Activated CD4-positive, alpha-beta T cell treated with anti-CD3 and anti-CD28 coated beads, Interleukin-2, amount 50 U/mL, for 1 hour (primary cell): ENCODE measurements around the gene LRRC31.

ENCODE experiments used
- DNase-seq: peaks from one replicate; pipeline ENCODE4 v3.0.0-alpha.2; 2020

The LRRC31 gene

GRCh38 chr3:169861871-169862270, 7.9 kb downstream of the LRRC31 start:
- no peak for DNase-seq

GRCh38 chr3:169857811-169858210, 11.9 kb downstream of the LRRC31 start:
- DNase-seq: no peak

DNA sequence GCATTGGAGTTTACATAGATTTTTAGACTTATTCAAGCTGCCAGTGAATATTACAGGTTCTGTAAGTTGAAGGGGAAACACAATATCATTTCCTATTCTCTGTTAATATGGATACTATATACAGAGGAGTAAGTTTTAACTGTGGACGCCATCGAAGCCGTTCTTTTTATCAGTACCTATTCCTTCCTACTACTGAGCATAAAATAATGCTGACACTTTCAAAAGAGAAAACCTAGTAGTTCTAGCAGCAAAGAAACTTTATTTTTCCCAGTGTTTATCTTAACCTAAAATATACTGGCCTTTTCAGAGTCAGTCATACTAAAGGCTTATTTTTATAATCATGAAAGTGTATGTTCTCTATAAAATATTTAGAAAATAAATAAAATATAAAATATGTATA, 14.2 kb downstream of the LRRC31 start:
- no peak for DNase-seq

DNA sequence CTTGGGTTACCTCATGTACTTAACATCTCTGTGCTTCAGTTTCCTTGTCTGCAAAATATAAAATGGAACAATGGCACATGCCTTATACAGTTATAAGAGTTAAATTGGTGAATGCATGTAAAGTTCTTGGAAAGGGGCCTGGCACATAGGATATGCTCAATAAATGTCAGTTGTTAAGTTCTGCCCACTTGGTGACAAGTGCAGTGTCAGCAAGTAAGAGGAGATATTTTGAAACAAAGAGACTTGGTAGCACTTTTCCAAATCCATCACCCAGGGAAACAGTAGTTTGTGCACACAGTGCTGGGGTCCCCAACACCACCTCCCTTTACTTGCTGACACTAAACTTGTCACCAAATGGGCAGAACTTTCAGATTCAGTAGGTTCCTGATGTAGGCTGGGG, 19.1 kb downstream of the LRRC31 start:
- no peak for DNase-seq

GRCh38 chr3:169848741-169849140, 21.0 kb downstream of the LRRC31 start:
- no peak for DNase-seq

DNA sequence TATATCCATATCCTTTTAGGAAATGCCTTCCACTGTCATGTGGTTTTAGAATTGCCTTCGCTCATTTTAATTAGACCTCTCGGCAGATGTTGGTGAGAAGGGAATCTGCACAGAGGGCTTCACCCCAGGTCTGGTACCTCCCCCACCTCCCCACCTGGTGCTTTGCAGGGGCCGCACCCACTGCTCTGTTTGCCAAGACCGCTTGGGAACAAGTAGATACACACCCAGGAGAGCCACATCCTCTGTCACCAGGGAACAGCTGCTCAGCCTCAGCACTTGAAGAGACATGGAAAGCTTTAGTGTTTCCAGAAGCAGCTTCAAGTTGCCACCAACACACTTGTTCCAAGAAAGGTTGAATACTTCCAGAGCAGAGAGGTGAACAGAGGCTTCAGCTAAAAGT, 21.8 kb downstream of the LRRC31 start:
- DNase-seq: no peak

GRCh38 chr3:169846458-169847193, 23.1 kb downstream of the LRRC31 start:
- no peak for DNase-seq

GRCh38 chr3:169842960-169843359, 26.8 kb downstream of the LRRC31 start:
- no peak for DNase-seq

- DNase-seq: no peak
These were observed 28.6 kb downstream of the LRRC31 start for GRCh38 chr3:169841171-169841570.

DNA sequence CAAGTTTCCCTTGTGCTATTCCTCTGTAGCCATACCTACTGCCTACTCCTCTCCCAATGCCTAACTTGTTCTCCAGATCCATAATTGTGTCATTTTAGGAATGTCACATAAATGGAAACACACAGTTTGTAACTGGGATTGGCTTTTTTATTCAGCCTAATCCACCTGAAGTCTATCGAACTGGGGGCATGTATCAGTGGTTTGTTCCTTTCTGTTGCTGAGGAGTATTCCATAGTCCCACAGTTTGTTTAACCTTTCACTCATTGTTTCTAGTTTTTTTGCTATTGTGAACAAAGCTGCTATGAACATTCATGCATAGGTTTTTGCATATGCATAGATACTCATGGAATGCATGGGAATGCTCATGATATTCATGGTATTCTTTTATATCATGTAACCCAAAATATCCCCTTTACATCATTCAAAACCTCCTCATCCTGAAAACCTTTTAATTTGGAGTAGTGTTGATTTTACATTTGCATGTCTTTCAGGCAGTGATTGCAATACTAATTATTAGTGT, 31.2 kb downstream of the LRRC31 start:
- no peak for DNase-seq

DNA sequence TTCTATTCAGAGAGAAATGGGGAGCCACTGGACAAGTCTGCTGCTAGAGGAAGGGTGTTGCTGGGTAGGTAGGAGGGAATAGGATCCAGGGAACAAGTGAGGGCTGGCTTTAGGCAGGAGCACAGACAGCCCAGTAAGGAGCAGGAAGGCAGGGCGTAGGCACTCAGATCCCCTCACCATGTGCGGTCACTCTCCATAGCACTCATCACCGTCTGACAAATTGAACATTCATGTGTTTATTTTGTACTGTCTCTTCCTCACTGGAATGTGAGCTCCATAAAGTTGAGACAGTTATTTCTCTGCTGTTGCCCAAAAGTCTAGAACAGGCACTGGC, 32.8 kb downstream of the LRRC31 start:
- DNase-seq: no peak

GRCh38 chr3:169836078-169836941, 33.4 kb downstream of the LRRC31 start:
- no peak for DNase-seq

GRCh38 chr3:169835533-169835932, 34.2 kb downstream of the LRRC31 start:
- no peak for DNase-seq

- no peak for DNase-seq
These were observed 42.0 kb downstream of the LRRC31 start for GRCh38 chr3:169827712-169828111.

DNA sequence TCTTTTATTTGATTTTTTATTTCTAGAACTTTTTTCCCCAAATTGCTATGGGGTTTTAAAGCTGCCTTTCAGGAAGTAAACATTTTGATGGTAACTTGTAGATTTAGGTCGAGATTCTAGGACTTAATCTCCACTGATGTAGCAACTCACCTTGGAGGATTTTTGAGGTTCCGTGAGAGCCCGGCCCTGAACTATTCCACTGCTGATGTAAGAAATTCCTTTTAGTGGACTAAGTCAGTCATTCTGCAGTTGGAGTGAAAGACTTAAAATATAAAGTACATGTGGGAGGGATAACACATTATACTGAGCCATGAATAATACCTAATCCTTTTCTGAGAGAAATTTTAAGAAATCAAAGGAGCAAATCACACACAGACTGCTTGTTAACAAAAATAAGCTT, 44.4 kb downstream of the LRRC31 start:
- no peak for DNase-seq

DNA sequence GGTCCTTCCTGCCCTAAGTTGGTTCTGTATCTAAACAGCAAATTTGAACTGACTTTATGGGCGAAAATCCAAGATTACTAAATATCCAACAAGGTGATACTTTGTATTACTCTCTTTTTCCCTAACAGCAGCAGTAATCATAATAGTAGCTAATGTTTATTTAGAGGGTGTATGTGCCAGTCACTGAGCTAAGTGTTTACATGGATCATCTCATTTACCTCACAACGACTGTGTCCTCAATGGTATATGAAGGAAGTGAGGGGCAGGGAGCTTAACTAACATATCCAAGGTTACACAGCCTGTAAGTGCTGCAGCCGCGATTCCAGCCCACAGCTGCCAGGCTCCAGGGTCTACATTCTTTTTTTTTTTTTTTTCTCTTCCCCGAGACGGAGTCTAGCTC, 46.8 kb downstream of the LRRC31 start:
- no peak for DNase-seq

GRCh38 chr3:169822540-169822939, 47.2 kb downstream of the LRRC31 start:
- no peak for DNase-seq

DNA sequence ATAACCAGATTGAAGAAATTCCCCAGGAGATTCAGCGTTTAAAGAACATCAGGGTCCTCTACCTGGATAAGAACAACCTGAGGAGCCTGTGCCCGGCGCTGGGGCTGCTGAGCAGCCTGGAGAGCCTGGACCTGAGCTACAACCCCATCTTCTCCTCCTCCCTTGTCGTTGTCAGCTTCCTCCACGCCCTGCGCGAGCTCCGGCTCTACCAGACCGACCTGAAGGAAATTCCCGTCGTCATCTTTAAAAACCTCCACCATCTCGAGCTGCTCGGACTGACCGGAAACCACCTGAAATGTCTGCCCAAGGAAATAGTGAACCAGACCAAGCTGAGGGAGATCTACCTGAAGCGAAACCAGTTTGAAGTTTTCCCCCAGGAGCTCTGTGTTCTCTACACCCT, 47.6 kb downstream of the LRRC31 start:
- DNase-seq: no peak

DNA sequence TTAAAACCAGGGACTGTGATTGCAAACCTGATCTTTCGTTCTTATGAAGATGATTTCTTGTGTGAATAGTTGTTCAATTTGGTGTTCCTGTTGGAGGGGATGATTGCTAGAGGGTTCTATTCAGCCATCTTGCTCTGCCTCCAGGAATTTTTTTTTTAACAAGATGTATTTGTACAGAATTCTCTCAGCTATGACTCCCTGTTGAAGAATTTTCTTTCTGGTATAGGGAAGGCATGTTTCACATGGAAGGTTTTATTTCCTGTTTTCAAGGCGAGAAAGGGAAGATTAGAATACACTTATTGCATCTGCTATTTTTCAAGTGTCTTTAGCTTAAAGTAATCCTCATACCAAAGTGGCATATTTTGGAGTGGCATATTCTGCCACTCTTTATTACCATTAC, 51.4 kb downstream of the LRRC31 start:
- DNase-seq: no peak

- no peak for DNase-seq
These were observed 54.1 kb downstream of the LRRC31 start for GRCh38 chr3:169815590-169816150.

- DNase-seq: peak; percentile 64
These were observed 55.8 kb downstream of the LRRC31 start for GRCh38 chr3:169813757-169814517.

- no peak for DNase-seq
These were observed 56.5 kb downstream of the LRRC31 start for GRCh38 chr3:169813278-169813677.
